DOHH2 (cell line): ENCODE measurements around the gene ATF7IP.

Experiments
- H3F3A ChIP-seq: fragments of 200-600 bp; sonication (generic), shearing (Covaris generic); 2 replicates; pipeline ENCODE4 v1.6.0; 2016; ENCODE audit warnings: antibody characterized with exemption, mild to moderate bottlenecking; ENCODE audit not compliant: control insufficient read depth, insufficient read depth
- H3K27ac ChIP-seq: fragments of 200-600 bp; sonication (generic); 2 replicates; pipeline ENCODE4 v1.5.1; 2014; ENCODE audit warnings: low read depth, mild to moderate bottlenecking, low read length, moderate library complexity
- H3K27me3 ChIP-seq: fragments of 200-600 bp; sonication (generic); 2 replicates; pipeline ENCODE4 v1.6.1; 2014; ENCODE audit warnings: mild to moderate bottlenecking, low read length, mixed read lengths; ENCODE audit not compliant: control insufficient read depth
- H3K36me3 ChIP-seq: fragments of 200-600 bp; sonication (generic); 2 replicates; pipeline ENCODE4 v1.6.1; 2014; ENCODE audit warnings: mild to moderate bottlenecking, low read length, moderate library complexity, mixed read lengths; ENCODE audit not compliant: control insufficient read depth
- H3K4me1 ChIP-seq: fragments of 200-600 bp; sonication (generic); 2 replicates; pipeline ENCODE4 v1.6.1; 2014; ENCODE audit warnings: mild to moderate bottlenecking, low read length, mixed read lengths; ENCODE audit not compliant: control insufficient read depth
- H3K4me2 ChIP-seq: fragments of 200-600 bp; sonication (generic); 2 replicates; pipeline ENCODE4 v1.6.0; 2014; ENCODE audit warnings: mild to moderate bottlenecking, low read length, moderate library complexity
- H3K4me3 ChIP-seq: fragments of 200-600 bp; sonication (generic); 2 replicates; pipeline ENCODE4 v1.5.1; 2014; ENCODE audit warnings: mild to moderate bottlenecking, low read length, mixed read lengths
- H3K79me2 ChIP-seq: fragments of 200-600 bp; sonication (generic); 2 replicates; pipeline ENCODE4 v1.6.1; 2014; ENCODE audit warnings: mild to moderate bottlenecking, low read length, mixed read lengths; ENCODE audit not compliant: control insufficient read depth
- H3K9me2 ChIP-seq: fragments of 200-600 bp; sonication (generic); replicated peaks from 2 replicates; pipeline ENCODE4 v1.6.1; 2014; ENCODE audit warnings: mild to moderate bottlenecking, low read length, mixed read lengths; ENCODE audit not compliant: control insufficient read depth
- H3K9me3 ChIP-seq: fragments of 200-600 bp; sonication (generic); 2 replicates; pipeline ENCODE4 v1.6.1; 2014; ENCODE audit warnings: antibody characterized with exemption, low read length, mixed read lengths; ENCODE audit not compliant: control insufficient read depth, insufficient read depth
- H4K20me1 ChIP-seq: fragments of 200-600 bp; sonication (generic); 2 replicates; pipeline ENCODE4 v1.6.0; 2014; ENCODE audit warnings: low read depth, mild to moderate bottlenecking, antibody characterized with exemption, low read length, moderate library complexity; ENCODE audit not compliant: control insufficient read depth, insufficient read depth
- CTCF ChIP-seq: fragments of 200-600 bp; sonication (generic); IDR thresholded peaks from one replicate; pipeline ENCODE4 v1.5.1; 2014; ENCODE audit warnings: antibody characterized with exemption, mild to moderate bottlenecking, low read depth, low read length; ENCODE audit not compliant: poor library complexity, severe bottlenecking
- EZH2phosphoT487 ChIP-seq: fragments of 200-600 bp; sonication (generic); IDR thresholded peaks from 2 replicates; pipeline ENCODE4 v1.6.1; 2017; ENCODE audit warnings: borderline replicate concordance, mild to moderate bottlenecking, antibody characterized with exemption, low read length, moderate library complexity, mixed read lengths

ATF7IP gene

GRCh38 chr12:14471497-14471896 is 106.0 kb downstream of the ATF7IP start:
- Histone ChIP-seq H3K9me3 (peaks cover 24% of the 10 kb centered on the region), H3F3A (no peaks in the 10 kb centered on the region), H3K27ac (no peak overlapping the region), H3K4me3 (no peak overlapping the region), H3K79me2 (no peaks in the 10 kb centered on the region), H3K36me3 (peaks cover 67% of the 10 kb centered on the region), H4K20me1 (no peaks in the 10 kb centered on the region), H3K27me3 (no peaks in the 10 kb centered on the region), H3K4me1 (no peaks in the 10 kb centered on the region), H3K9me2 (no peaks in the 10 kb centered on the region), H3K4me2 (no peak overlapping the region)
- TF ChIP-seq CTCF (no peak), EZH2phosphoT487 (no peak)

- Histone ChIP-seq H3K9me3 (peaks cover 24% of the 10 kb centered on the region), H3K9me2 (no peaks in the 10 kb centered on the region), H4K20me1 (no peaks in the 10 kb centered on the region), H3K79me2 (no peaks in the 10 kb centered on the region), H3K27me3 (no peaks in the 10 kb centered on the region), H3K36me3 (peaks cover 68% of the 10 kb centered on the region), H3K4me1 (no peaks in the 10 kb centered on the region), H3K4me3 (no peak overlapping the region), H3K4me2 (no peak overlapping the region), H3K27ac (no peak overlapping the region), H3F3A (no peaks in the 10 kb centered on the region)
- TF ChIP-seq CTCF (no peak), EZH2phosphoT487 (no peak)
Measured at GRCh38 chr12:14473707-14474287, 108.3 kb downstream of the ATF7IP start.

GRCh38 chr12:14479004-14479403 is 113.5 kb downstream of the ATF7IP start:
- Histone ChIP-seq H3K4me3 (no peak overlapping the region), H3K79me2 (no peaks in the 10 kb centered on the region), H3K9me3 (peaks cover 9% of the 10 kb centered on the region; the same call in 1 of the 2 replicates), H3K36me3 (peaks cover 72% of the 10 kb centered on the region), H3K4me2 (no peak overlapping the region), H3F3A (no peaks in the 10 kb centered on the region), H3K9me2 (no peaks in the 10 kb centered on the region), H4K20me1 (no peaks in the 10 kb centered on the region), H3K4me1 (no peaks in the 10 kb centered on the region), H3K27me3 (no peaks in the 10 kb centered on the region), H3K27ac (no peak overlapping the region)
- TF ChIP-seq EZH2phosphoT487 (no peak), CTCF (no peak)

GRCh38 chr12:14481201-14481600 is 115.7 kb downstream of the ATF7IP start:
- H3K79me2 ChIP-seq: no peaks in the 10 kb centered on the region
- no peaks in the 10 kb centered on the region for H3K27me3 ChIP-seq
- H3K4me2 ChIP-seq: no peak overlapping the region
- H3K4me1 ChIP-seq: no peaks in the 10 kb centered on the region
- H4K20me1 ChIP-seq: no peaks in the 10 kb centered on the region
- H3K4me3 ChIP-seq: no peak overlapping the region
- H3K27ac ChIP-seq: no peak overlapping the region
- no peaks in the 10 kb centered on the region for H3F3A ChIP-seq
- no peaks in the 10 kb centered on the region for H3K9me3 ChIP-seq
- peaks cover 67% of the 10 kb centered on the region for H3K36me3 ChIP-seq
- H3K9me2 ChIP-seq: no peaks in the 10 kb centered on the region
- TF ChIP-seq CTCF: no peak
- no peak for TF ChIP-seq EZH2phosphoT487
